Naive thymus-derived CD8-positive, alpha-beta T cell (primary cell): Measurements from ENCODE around the gene ERC2. TPM values are rescaled to one million over a fixed set of nuclear protein-coding genes. Genes with fewer than 3 reads are reported as not detected.

Experiments used
- ATAC-seq, 2 donors: fragments of 150-1000 bp; cut with Tn5 transposase in 1 of 2; sonication (Bioruptor Pico), chemical (Tn5 transposase) in 1 of 2; 1 replicate in 1 of 2; 2 replicates in 1 of 2; pipeline ENCODE4 v1.10.0; 2021; ENCODE audit warnings: mild to moderate bottlenecking in 2 of 2, moderate library complexity in 2 of 2
- POLR2A ChIA-PET: fragments of 350-600 bp; sonication (Branson Sonifier 250); formaldehyde crosslinking; loops from one replicate; lab custom pipeline; 2021; ENCODE audit warnings: antibody characterized with exemption; lab: Charles Lee
- DNase-seq, 10 donors: peaks; one replicate each; pipeline versions ENCODE4 v3.0.0 to v3.0.0-alpha.2; 2020 to 2022
- H3K27ac Mint-ChIP-seq, 10 donors: one replicate each; pipeline ENCODE4 v1.8.0; 2020 to 2022; ENCODE audit warnings: mild to moderate bottlenecking in 10 of 10, mixed read lengths in 10 of 10, moderate library complexity in 4 of 10, inconsistent platforms in 1 of 10
- H3K27me3 Mint-ChIP-seq, 5 donors: one replicate each; pipeline ENCODE4 v1.8.0; 2021 to 2022; ENCODE audit warnings: mixed read lengths in 5 of 5
- H3K36me3 Mint-ChIP-seq, 3 donors: one replicate each; pipeline ENCODE4 v1.8.0; 2020 to 2022; ENCODE audit warnings: mixed read lengths in 3 of 3, mild to moderate bottlenecking in 2 of 3, inconsistent platforms in 1 of 3
- H3K4me1 Mint-ChIP-seq, 4 donors: one replicate each; pipeline ENCODE4 v1.8.0; 2021 to 2022; ENCODE audit warnings: mixed read lengths in 4 of 4
- H3K4me3 Mint-ChIP-seq, 10 donors: one replicate each; pipeline ENCODE4 v1.8.0; 2020 to 2022; ENCODE audit warnings: mild to moderate bottlenecking in 10 of 10, mixed read lengths in 10 of 10, moderate library complexity in 6 of 10, inconsistent platforms in 1 of 10
- H3K9me3 Mint-ChIP-seq, 9 donors: one replicate each; pipeline ENCODE4 v1.8.0; 2020 to 2022; ENCODE audit warnings: mixed read lengths in 9 of 9, mild to moderate bottlenecking in 3 of 9, inconsistent platforms in 1 of 9, moderate library complexity in 1 of 9
- polyA plus RNA-seq, 3 donors: library from polyadenylated mRNA; unstranded; fragments of 300-500 nt; fragmentation: Illumina TruSeq; gene quantifications; one replicate each; pipeline ENCODE4 v1.2.3, GENCODE V29; 2021
- total RNA-seq, 8 experiments: library from RNA in 2 of 8; stranded (reverse) in 2 of 8; gene quantifications; one replicate each; pipeline ENCODE4 v1.2.3 and lab custom pipeline; 2021 to 2026

Gene ERC2
- total and polyA plus RNA-seq, 5 experiments from 2014 or later: 0.05 to 0.29 TPM; not detected in 3

GRCh38 chr3:55893045-55893664 is 575.1 kb downstream of the ERC2 start:
- Mint-ChIP-seq H3K27ac (no peak overlapping the region), H3K36me3 (no peaks in the 10 kb centered on the region), H3K4me1 (no peaks in the 10 kb centered on the region), H3K4me3 (no peak overlapping the region), H3K27me3 (peaks cover 0 to 9% (median 3%) of the 10 kb centered on the region in 5 donors), H3K9me3 (peaks cover 0 to 9% (median 0%) of the 10 kb centered on the region in 9 donors)
- no peak for ATAC-seq
- no peak for DNase-seq
- POLR2A ChIA-PET: no interaction called here

- Mint-ChIP-seq H3K36me3 (no peaks in the 10 kb centered on the region), H3K4me3 (no peak overlapping the region), H3K27ac (no peak overlapping the region), H3K27me3 (peaks cover 0 to 9% (median 0%) of the 10 kb centered on the region in 5 donors), H3K9me3 (peaks cover 0 to 9% (median 0%) of the 10 kb centered on the region in 9 donors), H3K4me1 (no peaks in the 10 kb centered on the region)
- POLR2A ChIA-PET: no interaction called here
- no peak for ATAC-seq
- no peak for DNase-seq
Observed at GRCh38 chr3:55891106-55891505, 577.2 kb downstream of the ERC2 start.

DNA sequence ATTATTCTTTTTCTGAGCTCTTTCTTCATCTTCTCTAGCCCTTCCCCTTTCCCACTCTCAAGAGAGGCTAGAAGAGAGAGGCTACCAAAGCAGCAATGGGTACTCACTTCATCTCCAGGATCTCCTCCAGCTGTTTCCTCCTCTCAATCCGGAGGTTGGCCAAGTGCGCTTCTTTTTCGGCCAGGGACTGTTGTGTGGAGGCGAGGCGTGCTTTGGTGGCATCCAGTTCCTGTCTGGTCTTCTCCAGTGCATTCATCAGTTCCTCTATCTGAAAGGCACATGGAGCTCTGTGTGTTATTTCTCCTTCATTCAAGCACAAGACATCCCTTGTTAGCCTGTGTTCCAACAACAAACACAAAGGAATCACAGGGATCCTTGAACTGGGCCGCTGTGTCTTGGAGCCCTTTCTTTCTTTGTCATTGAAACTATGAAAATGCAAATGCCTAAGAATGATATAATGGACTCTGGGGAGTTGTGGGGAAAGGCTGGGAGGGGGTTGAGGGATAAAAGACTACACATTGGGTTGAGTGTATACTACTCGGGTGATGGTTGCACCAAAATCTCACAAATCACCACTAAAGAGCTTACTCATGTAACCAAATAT is 579.9 kb downstream of the ERC2 start:
- no peak for ATAC-seq
- no peaks in the 10 kb centered on the region for H3K36me3 Mint-ChIP-seq
- H3K27ac Mint-ChIP-seq: no peak overlapping the region

DNA sequence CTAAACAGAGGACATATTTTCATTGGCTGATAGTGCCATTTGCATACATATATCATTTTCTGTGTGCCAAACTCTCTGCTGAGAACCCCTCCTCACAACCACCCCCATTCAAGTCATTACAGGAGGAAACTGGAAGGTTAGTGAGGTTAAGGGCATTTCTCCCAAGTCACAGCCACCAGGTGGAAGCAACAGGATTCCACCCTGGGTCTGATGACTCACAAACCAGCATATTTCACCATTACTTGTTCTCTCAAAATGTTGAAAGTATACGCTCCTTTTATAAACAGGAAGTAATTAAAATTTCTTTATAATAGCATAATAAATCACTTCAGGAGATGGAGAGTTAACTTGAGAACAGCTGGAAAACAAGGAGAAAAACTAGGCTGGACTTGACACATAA is 582.5 kb downstream of the ERC2 start:
- DNase-seq (no peak), ATAC-seq (no peak)
- Mint-ChIP-seq H3K4me3 (no peak overlapping the region), H3K36me3 (no peaks in the 10 kb centered on the region), H3K27me3 (peaks cover 0 to 4% (median 0%) of the 10 kb centered on the region in 5 donors), H3K4me1 (no peaks in the 10 kb centered on the region), H3K9me3 (peaks cover 0 to 7% (median 0%) of the 10 kb centered on the region in 9 donors), H3K27ac (no peak overlapping the region)
- POLR2A ChIA-PET: no interaction called here

More for the DNA sequence above, 579.9 kb downstream of the ERC2 start:
- POLR2A ChIA-PET: no interaction called here
- DNase-seq: no peak
- Mint-ChIP-seq H3K4me3 (no peak overlapping the region), H3K27me3 (peaks cover 0 to 5% (median 0%) of the 10 kb centered on the region in 5 donors), H3K9me3 (peaks cover 0 to 5% (median 0%) of the 10 kb centered on the region in 9 donors), H3K4me1 (no peaks in the 10 kb centered on the region)

- DNase-seq (no peak), ATAC-seq (no peak)
- H3K27me3 Mint-ChIP-seq: peaks cover 0 to 7% (median 0%) of the 10 kb centered on the region in 5 donors
- H3K4me3 Mint-ChIP-seq: no peak overlapping the region
- H3K4me1 Mint-ChIP-seq: no peaks in the 10 kb centered on the region
- H3K9me3 Mint-ChIP-seq: peaks cover 0 to 7% (median 0%) of the 10 kb centered on the region in 9 donors
- POLR2A ChIA-PET: no interaction called here
- no peaks in the 10 kb centered on the region for H3K36me3 Mint-ChIP-seq
- no peak overlapping the region for H3K27ac Mint-ChIP-seq
Observed at GRCh38 chr3:55884491-55885285, 583.6 kb downstream of the ERC2 start.

- no peak overlapping the region for H3K4me3 Mint-ChIP-seq
- DNase-seq: no peak
- H3K9me3 Mint-ChIP-seq: peaks cover 0 to 7% (median 0%) of the 10 kb centered on the region in 9 donors
- H3K27ac Mint-ChIP-seq: no peak overlapping the region
- ATAC-seq: no peak
- POLR2A ChIA-PET: no interaction called here
- peaks cover 0 to 7% (median 0%) of the 10 kb centered on the region in 5 donors for H3K27me3 Mint-ChIP-seq
- H3K4me1 Mint-ChIP-seq: no peaks in the 10 kb centered on the region
- no peaks in the 10 kb centered on the region for H3K36me3 Mint-ChIP-seq
Observed at GRCh38 chr3:55884066-55884465, 584.2 kb downstream of the ERC2 start.

- Mint-ChIP-seq H3K27me3 (peaks cover 0 to 5% (median 3%) of the 10 kb centered on the region in 5 donors), H3K9me3 (peaks cover 0 to 2% (median 0%) of the 10 kb centered on the region in 9 donors), H3K36me3 (no peaks in the 10 kb centered on the region), H3K27ac (no peak overlapping the region), H3K4me3 (no peak overlapping the region), H3K4me1 (no peaks in the 10 kb centered on the region)
- DNase-seq (no peak), ATAC-seq (no peak)
- POLR2A ChIA-PET: no interaction called here
Observed at GRCh38 chr3:55882006-55882405, 586.3 kb downstream of the ERC2 start.

DNA sequence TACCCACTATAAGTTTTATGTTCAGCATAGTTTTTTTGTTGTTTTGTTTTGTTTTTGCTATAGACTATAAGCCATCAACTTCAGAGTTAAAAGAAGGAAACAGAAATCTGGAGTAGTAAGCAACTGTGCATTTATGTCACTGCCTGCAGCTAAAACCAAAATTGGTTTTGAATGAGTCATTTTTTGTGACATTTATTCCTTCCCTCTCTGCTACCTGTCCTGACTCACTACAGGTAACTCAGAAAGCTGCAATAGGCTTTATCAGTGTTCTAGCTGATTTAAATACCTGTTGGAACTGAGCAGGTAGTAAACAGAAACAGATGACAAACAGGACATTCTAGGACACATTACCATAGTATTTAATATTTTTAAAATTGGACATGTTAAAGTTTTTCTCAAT is 587.9 kb downstream of the ERC2 start:
- POLR2A ChIA-PET: no interaction called here
- no peaks in the 10 kb centered on the region for H3K4me1 Mint-ChIP-seq
- DNase-seq: no peak
- H3K27me3 Mint-ChIP-seq: peaks cover 0 to 8% (median 3%) of the 10 kb centered on the region in 5 donors
- H3K9me3 Mint-ChIP-seq: peaks cover 0 to 2% (median 0%) of the 10 kb centered on the region in 9 donors
- no peak for ATAC-seq
- H3K4me3 Mint-ChIP-seq: no peak overlapping the region
- H3K36me3 Mint-ChIP-seq: no peaks in the 10 kb centered on the region
- H3K27ac Mint-ChIP-seq: no peak overlapping the region

DNA sequence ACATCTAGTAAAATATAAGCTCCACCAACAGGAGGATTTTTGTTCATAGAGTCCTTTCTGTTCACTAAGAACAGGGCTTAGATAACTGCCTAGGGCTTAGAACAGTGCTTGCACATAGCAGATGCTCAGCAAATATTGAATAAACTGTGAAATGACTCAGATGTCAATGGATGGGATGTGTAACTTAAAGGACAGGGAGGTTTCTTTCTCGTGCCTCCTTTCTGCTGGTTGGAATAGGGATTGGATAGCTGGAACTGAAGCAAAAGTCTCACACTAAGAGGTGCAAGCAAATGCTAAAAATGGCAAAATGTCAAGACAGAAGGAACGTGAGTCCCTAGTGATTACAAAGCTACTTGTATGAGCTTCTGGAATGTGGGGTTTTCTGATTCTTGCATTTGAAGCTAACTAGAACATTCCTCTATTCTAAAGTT is 588.4 kb downstream of the ERC2 start:
- H3K4me1 Mint-ChIP-seq: no peaks in the 10 kb centered on the region

DNA sequence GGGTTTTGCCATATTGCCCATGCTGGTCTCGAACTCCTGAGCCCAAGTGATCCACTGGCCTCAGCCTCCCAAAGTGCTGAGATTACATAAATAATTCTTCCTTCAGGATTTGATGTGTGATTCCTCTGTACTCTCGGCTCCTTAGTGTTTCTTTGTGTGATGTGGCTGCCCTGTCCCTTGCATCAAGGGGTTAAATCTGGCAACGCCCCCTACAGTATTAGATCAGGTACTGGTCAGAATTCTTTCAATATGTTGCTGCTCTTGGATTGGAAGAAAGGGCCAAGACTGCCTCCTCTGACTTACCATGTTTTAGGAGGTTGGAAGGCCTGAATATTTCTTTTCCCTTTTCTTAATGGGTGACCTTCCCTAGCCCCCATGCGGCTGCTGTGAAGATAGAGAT is 590.6 kb downstream of the ERC2 start:
- H3K4me1 Mint-ChIP-seq: no peaks in the 10 kb centered on the region
- H3K4me3 Mint-ChIP-seq: no peak overlapping the region
- DNase-seq (no peak), ATAC-seq (no peak)
- peaks cover 0 to 8% (median 3%) of the 10 kb centered on the region in 5 donors for H3K27me3 Mint-ChIP-seq
- peaks cover 0 to 2% (median 0%) of the 10 kb centered on the region in 9 donors for H3K9me3 Mint-ChIP-seq
- no peaks in the 10 kb centered on the region for H3K36me3 Mint-ChIP-seq
- POLR2A ChIA-PET: no interaction called here
- no peak overlapping the region for H3K27ac Mint-ChIP-seq

More for the DNA sequence above, 588.4 kb downstream of the ERC2 start:
- peaks cover 0 to 8% (median 3%) of the 10 kb centered on the region in 5 donors for H3K27me3 Mint-ChIP-seq
- no peak overlapping the region for H3K27ac Mint-ChIP-seq
- ATAC-seq: no peak
- no peaks in the 10 kb centered on the region for H3K36me3 Mint-ChIP-seq
- POLR2A ChIA-PET: no interaction called here
- H3K4me3 Mint-ChIP-seq: no peak overlapping the region
- peaks cover 0 to 2% (median 0%) of the 10 kb centered on the region in 9 donors for H3K9me3 Mint-ChIP-seq
- DNase-seq: no peak

DNA sequence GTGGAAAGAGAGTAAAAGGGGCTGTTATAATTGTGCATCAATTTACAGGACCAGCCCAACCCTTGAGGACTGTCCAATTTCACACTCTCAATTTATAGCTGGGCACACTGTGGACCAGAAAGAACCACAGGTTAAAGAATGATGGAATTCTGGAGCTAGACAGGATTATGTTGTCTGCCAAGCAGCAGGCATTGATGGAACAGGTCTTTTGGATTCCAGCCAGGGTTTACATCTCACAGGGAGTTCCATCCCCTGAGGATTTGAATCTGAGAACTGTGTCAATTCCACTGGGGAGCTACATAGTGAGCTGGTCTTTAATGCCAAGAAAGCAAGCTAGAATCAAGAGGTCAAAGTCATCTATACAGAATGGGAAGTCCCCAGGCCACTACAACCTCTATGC is 591.7 kb downstream of the ERC2 start:
- Mint-ChIP-seq H3K27me3 (peaks cover 0 to 8% (median 3%) of the 10 kb centered on the region in 5 donors), H3K4me1 (no peaks in the 10 kb centered on the region), H3K9me3 (peaks cover 0 to 2% (median 0%) of the 10 kb centered on the region in 9 donors), H3K4me3 (no peak overlapping the region), H3K27ac (no peak overlapping the region), H3K36me3 (no peaks in the 10 kb centered on the region)
- no peak for DNase-seq
- ATAC-seq: no peak
- POLR2A ChIA-PET: no interaction called here

GRCh38 chr3:55875113-55875512 is 593.2 kb downstream of the ERC2 start:
- Mint-ChIP-seq H3K36me3 (no peaks in the 10 kb centered on the region), H3K9me3 (peaks cover 0 to 5% (median 0%) of the 10 kb centered on the region in 9 donors), H3K4me1 (no peaks in the 10 kb centered on the region), H3K27me3 (peaks cover 0 to 8% (median 4%) of the 10 kb centered on the region in 5 donors), H3K4me3 (no peak overlapping the region), H3K27ac (no peak overlapping the region)
- POLR2A ChIA-PET: no interaction called here
- no peak for ATAC-seq
- DNase-seq: no peak
